K562 (cell line): Measurements from ENCODE around the gene KARS1. TPM values are rescaled to one million over a fixed set of nuclear protein-coding genes. Genes with fewer than 3 reads are reported as not detected.
A peak's percentile ranks its signal among the peaks of the same experiment; 100 is the strongest.

Experiments
- BACH1 ChIP-seq: fragments of 200-800 bp; sonication (Bioruptor generic); IDR thresholded peaks from 2 replicates; pipeline ENCODE4 v1.6.1; 2016; ENCODE audit warnings: missing genetic modification characterization, missing compliant biosample characterization
- BRCA1 ChIP-seq, 2 experiments: fragments of 450-650 bp in 1 of 2; sonication (generic) in 1 of 2; formaldehyde crosslinking in 1 of 2; IDR thresholded peaks; 2 replicates each; pipeline versions ENCODE4 v1.5.0 to v1.6.1; 2017 to 2020; ENCODE audit warnings: mild to moderate bottlenecking in 1 of 2, missing genetic modification reagents in 1 of 2
- CBX8 ChIP-seq: fragments of 200-600 bp; sonication (generic); IDR thresholded peaks from 2 replicates; pipeline ENCODE4 v1.6.1; 2012; ENCODE audit warnings: borderline replicate concordance, mixed run types, low read depth, mild to moderate bottlenecking, moderate library complexity, mixed read lengths, low read length, control low read depth, inconsistent platforms; ENCODE audit not compliant: poor library complexity, severe bottlenecking; ENCODE audit errors: extremely low read depth
- CHCHD3 ChIP-seq: fragments of 250-450 bp; sonication (Bioruptor Pico); IDR thresholded peaks from 2 replicates; pipeline ENCODE4 v2.1.2; 2022; ENCODE audit warnings: mild to moderate bottlenecking
- CHD2 ChIP-seq: IDR thresholded peaks from 2 replicates; pipeline ENCODE4 v1.6.1; 2011; ENCODE audit warnings: low read depth, low read length
- EP300 ChIP-seq: IDR thresholded peaks from 2 replicates; pipeline ENCODE4 v1.6.1; 2012; ENCODE audit warnings: low read length, improper control_type of control experiment
- ETV6 ChIP-seq, 3 experiments: fragments of 150-350 bp in 1 of 3; sonication (generic) in 1 of 3; formaldehyde crosslinking in 1 of 3; IDR thresholded peaks; 2 replicates each; pipeline versions ENCODE4 v1.6.1 to v1.8.0; 2014 to 2022; ENCODE audit warnings: borderline replicate concordance in 2 of 3, low read depth in 2 of 3, antibody characterized with exemption in 1 of 3, low read length in 1 of 3, mild to moderate bottlenecking in 1 of 3, missing genetic modification reagents in 1 of 3
- FOXM1 ChIP-seq, 2 experiments: fragments of 450-650 bp in 1 of 2; sonication (generic) in 1 of 2; formaldehyde crosslinking in 1 of 2; IDR thresholded peaks; 2 replicates each; pipeline versions ENCODE4 v1.6.1 to v1.9.0; 2017 to 2022; ENCODE audit warnings: low read depth in 2 of 2, mild to moderate bottlenecking in 2 of 2, missing genetic modification reagents in 1 of 2, moderate library complexity in 1 of 2
- KLF6 ChIP-seq: fragments of 250-450 bp; sonication (Bioruptor Pico); IDR thresholded peaks from 2 replicates; pipeline ENCODE4 v1.4.0; 2020; ENCODE audit warnings: mild to moderate bottlenecking, moderate library complexity, borderline replicate concordance
- MCM7 ChIP-seq, 2 experiments: fragments of 450-650 bp; IDR thresholded peaks; 2 replicates each; pipeline ENCODE4 v1.6.1; 2016 to 2018
- MTA3 ChIP-seq: fragments of 450-650 bp; formaldehyde crosslinking; IDR thresholded peaks from 2 replicates; pipeline ENCODE4 v1.6.1; 2017; ENCODE audit warnings: mild to moderate bottlenecking, borderline replicate concordance
- PHB2 ChIP-seq: fragments of 450-650 bp; IDR thresholded peaks from 2 replicates; pipeline ENCODE4 v1.6.1; 2017; ENCODE audit warnings: low read depth
- POLR2B ChIP-seq: fragments of 450-650 bp; IDR thresholded peaks from 2 replicates; pipeline ENCODE4 v1.6.1; 2018; ENCODE audit warnings: low read depth; ENCODE audit not compliant: partially characterized antibody
- POLR3G ChIP-seq: IDR thresholded peaks from 2 replicates; pipeline ENCODE4 v1.6.1; 2011; ENCODE audit not compliant: insufficient read length, insufficient replicate concordance; ENCODE audit errors: extremely low read depth
- SMC3 ChIP-seq: conservative IDR thresholded peaks from 2 replicates; pipeline ENCODE4 v1.6.1; 2011; ENCODE audit warnings: low read depth, low read length, improper control_type of control experiment; ENCODE audit not compliant: insufficient read depth
- SREBF2 ChIP-seq: sonication (generic); formaldehyde crosslinking; IDR thresholded peaks from 2 replicates; pipeline ENCODE4 v1.4.0; 2020; ENCODE audit warnings: mild to moderate bottlenecking, missing genetic modification reagents
- ZC3H4 ChIP-seq: sonication (generic); formaldehyde crosslinking; IDR thresholded peaks from 2 replicates; pipeline ENCODE4 v1.9.0; 2021; ENCODE audit warnings: missing genetic modification reagents, borderline replicate concordance
- ZKSCAN1 ChIP-seq: fragments of 150-350 bp; IDR thresholded peaks from 2 replicates; pipeline ENCODE4 v1.6.1; 2016; ENCODE audit warnings: low read depth, low read length
- ZNF12 ChIP-seq: sonication (generic); formaldehyde crosslinking; IDR thresholded peaks from 2 replicates; pipeline ENCODE4 v1.4.0; 2020; ENCODE audit warnings: mild to moderate bottlenecking, missing genetic modification reagents
- polyA plus RNA-seq, 8 experiments: library from polyadenylated mRNA; depleted of rRNA in 4 of 8; stranded (reverse) in 5 of 8; unstranded in 3 of 8; fragments of >200 nt; fragmentation: Nextera tagmentation in 2 of 8; fragmentation: Illumina TruSeq in 1 of 8; extraction: Ambion mirVana in 2 of 8; extraction: Trizol in 1 of 8; gene quantifications; 2 replicates each; pipeline versions ENCODE4 v1.2.1 to v1.2.3, GENCODE V29; 2011 to 2014; ENCODE audit warnings: inconsistent platforms in 1 of 8, missing spikeins in 1 of 8
- total RNA-seq, 7 experiments: library from RNA; depleted of rRNA in 6 of 7; stranded (reverse); fragments of >200 nt in 6 of 7; fragmentation: Illumina TruSeq in 2 of 7; extraction: Trizol in 2 of 7; gene quantifications; 2 replicates each; pipeline versions ENCODE4 v1.2.1 to v1.2.3, GENCODE V29; 2011 to 2021; ENCODE audit warnings: low replicate concordance in 1 of 7
- TF ChIP-seq, protein P1 (sequence below): sonication (generic); formaldehyde crosslinking; IDR thresholded peaks from 2 replicates; pipeline ENCODE4 v1.4.0; 2020; ENCODE audit warnings: mild to moderate bottlenecking, missing genetic modification reagents
- TF ChIP-seq, protein P2 (sequence below): fragments of 250-450 bp; sonication (Bioruptor Pico); IDR thresholded peaks from 2 replicates; pipeline ENCODE4 v1.8.0; 2021; ENCODE audit warnings: borderline replicate concordance, mild to moderate bottlenecking, moderate library complexity; ENCODE audit not compliant: poor library complexity, severe bottlenecking
- TF ChIP-seq, protein P3 (sequence below): sonication (generic); formaldehyde crosslinking; IDR thresholded peaks from 2 replicates; pipeline ENCODE4 v1.8.0; 2022; ENCODE audit warnings: missing genetic modification reagents, mild to moderate bottlenecking, moderate library complexity, borderline replicate concordance

KARS1 gene
- total and polyA plus RNA-seq, 9 of the 15 experiments (the other 6 are each of a cell fraction or from before 2014, with no cell fraction given) = 223 to 386 (median 304) TPM

DNA sequence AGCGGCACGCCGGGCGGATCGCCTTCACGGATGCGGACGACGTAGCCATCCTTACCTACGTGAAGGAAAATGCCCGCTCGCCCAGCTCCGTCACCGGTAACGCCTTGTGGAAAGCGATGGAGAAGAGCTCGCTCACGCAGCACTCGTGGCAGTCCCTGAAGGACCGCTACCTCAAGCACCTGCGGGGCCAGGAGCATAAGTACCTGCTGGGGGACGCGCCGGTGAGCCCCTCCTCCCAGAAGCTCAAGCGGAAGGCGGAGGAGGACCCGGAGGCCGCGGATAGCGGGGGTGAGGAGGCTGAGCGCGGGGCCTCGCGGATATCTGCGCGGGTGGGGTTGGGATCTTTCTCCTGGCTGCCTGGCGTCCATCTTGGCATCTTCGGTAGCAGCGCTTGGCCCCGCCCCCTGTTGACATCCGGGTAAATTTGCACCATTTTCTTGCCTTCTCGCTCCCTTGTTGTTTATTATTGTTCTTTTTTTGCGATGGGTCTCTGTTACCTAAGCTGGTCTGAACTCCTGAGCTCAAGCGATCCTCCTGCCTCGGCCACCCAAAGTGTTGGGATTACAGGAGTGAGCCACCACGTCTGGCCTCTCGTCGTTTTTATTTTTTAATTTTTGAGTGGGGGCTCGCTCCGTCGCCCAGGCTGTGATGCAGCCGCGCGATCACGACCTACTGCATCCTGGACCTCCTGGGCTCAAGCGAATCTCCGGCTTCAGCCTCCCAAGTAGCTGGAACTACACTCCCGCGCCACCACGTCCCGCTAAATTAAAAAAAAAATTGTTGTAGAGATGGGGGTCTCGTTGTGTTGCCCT lies 1.0 kb upstream of the KARS1 start (continued):
- TF ChIP-seq MCM7 (IDR thresholded peaks at IDR 0.05) = no peak
- no peak for TF ChIP-seq CHD2
- no peak for TF ChIP-seq PHB2
- TF ChIP-seq, protein P1, sequence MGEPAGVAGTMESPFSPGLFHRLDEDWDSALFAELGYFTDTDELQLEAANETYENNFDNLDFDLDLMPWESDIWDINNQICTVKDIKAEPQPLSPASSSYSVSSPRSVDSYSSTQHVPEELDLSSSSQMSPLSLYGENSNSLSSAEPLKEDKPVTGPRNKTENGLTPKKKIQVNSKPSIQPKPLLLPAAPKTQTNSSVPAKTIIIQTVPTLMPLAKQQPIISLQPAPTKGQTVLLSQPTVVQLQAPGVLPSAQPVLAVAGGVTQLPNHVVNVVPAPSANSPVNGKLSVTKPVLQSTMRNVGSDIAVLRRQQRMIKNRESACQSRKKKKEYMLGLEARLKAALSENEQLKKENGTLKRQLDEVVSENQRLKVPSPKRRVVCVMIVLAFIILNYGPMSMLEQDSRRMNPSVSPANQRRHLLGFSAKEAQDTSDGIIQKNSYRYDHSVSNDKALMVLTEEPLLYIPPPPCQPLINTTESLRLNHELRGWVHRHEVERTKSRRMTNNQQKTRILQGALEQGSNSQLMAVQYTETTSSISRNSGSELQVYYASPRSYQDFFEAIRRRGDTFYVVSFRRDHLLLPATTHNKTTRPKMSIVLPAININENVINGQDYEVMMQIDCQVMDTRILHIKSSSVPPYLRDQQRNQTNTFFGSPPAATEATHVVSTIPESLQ (CRISPR knock-in tag) = no peak
- no peak for TF ChIP-seq KLF6 (CRISPR knock-in tag)
- TF ChIP-seq, protein P2, sequence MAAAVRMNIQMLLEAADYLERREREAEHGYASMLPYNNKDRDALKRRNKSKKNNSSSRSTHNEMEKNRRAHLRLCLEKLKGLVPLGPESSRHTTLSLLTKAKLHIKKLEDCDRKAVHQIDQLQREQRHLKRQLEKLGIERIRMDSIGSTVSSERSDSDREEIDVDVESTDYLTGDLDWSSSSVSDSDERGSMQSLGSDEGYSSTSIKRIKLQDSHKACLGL (CRISPR knock-in tag) = no peak
- no peak for TF ChIP-seq BACH1 (tag)
- TF ChIP-seq SREBF2 (CRISPR knock-in tag) = no peak
- TF ChIP-seq ZKSCAN1 = 0 out of 2 replicates have a peak, but pooled peaks have one; percentile 14
- TF ChIP-seq MTA3 = no peak
- no peak for TF ChIP-seq EP300
- no peak for TF ChIP-seq POLR3G
- no peak for TF ChIP-seq FOXM1 (IDR thresholded peaks at IDR 0.05; ENCODE audit: low read depth)
- no peak for TF ChIP-seq FOXM1 (CRISPR knock-in tag; IDR thresholded peaks at IDR 0.05; ENCODE audit: low read depth)
- peak; percentile 14 for TF ChIP-seq POLR2B
- no peak for TF ChIP-seq CBX8
- TF ChIP-seq ZNF12 (CRISPR knock-in tag) = no peak
- no peak for TF ChIP-seq ETV6 (IDR thresholded peaks at IDR 0.05; ENCODE audit: borderline replicate concordance in 1 of 2, low read depth in 2 of 2, low read length in 1 of 2)
- no peak for TF ChIP-seq ETV6 (CRISPR knock-in tag; IDR thresholded peaks at IDR 0.05; ENCODE audit: borderline replicate concordance)
- TF ChIP-seq CHCHD3 = no peak
- TF ChIP-seq ZC3H4 (CRISPR knock-in tag) = peak; percentile 68; the same call in 1 of the 2 replicates
- TF ChIP-seq, protein P3, sequence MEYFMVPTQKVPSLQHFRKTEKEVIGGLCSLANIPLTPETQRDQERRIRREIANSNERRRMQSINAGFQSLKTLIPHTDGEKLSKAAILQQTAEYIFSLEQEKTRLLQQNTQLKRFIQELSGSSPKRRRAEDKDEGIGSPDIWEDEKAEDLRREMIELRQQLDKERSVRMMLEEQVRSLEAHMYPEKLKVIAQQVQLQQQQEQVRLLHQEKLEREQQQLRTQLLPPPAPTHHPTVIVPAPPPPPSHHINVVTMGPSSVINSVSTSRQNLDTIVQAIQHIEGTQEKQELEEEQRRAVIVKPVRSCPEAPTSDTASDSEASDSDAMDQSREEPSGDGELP = peak; percentile 25; the same call in 1 of the 2 replicates
- no peak for TF ChIP-seq BRCA1 (IDR thresholded peaks at IDR 0.05)
- peak; percentile 76; the same call in 1 of the 2 replicates for TF ChIP-seq BRCA1 (CRISPR knock-in tag; IDR thresholded peaks at IDR 0.05)
- 0 out of 2 replicates have a peak, but pooled peaks have one; percentile 6 for TF ChIP-seq SMC3
